GM18502 (cell line): ENCODE results near the gene ROBO2.
"Not testable (repeated sequence)": the region's sequence is repeated elsewhere in the genome, so short reads cannot be mapped to it uniquely, and the experiment has no call there.

Experiments
- ATAC-seq: cut with Tn5 transposase; IDR thresholded peaks from one replicate; pipeline ENCODE4 v1.9.1; 2021; ENCODE audit warnings: mild to moderate bottlenecking; ENCODE audit not compliant: unreplicated experiment, poor library complexity

The ROBO2 gene

GRCh38 chr3:77376511-77376910, 336.6 kb downstream of the ROBO2 start:
- no peak for ATAC-seq

- no peak for ATAC-seq
These were observed 337.8 kb downstream of the ROBO2 start for GRCh38 chr3:77377717-77378116.

GRCh38 chr3:77380136-77380535, 340.2 kb downstream of the ROBO2 start:
- ATAC-seq, result no peak

- no peak for ATAC-seq
These were observed 341.5 kb downstream of the ROBO2 start for GRCh38 chr3:77381431-77381830.

- no peak for ATAC-seq
These were observed 352.3 kb downstream of the ROBO2 start for GRCh38 chr3:77392181-77392580.

- ATAC-seq, result no peak
These were observed 354.1 kb downstream of the ROBO2 start for GRCh38 chr3:77394046-77394445.

- no peak for ATAC-seq
These were observed 365.0 kb downstream of the ROBO2 start for GRCh38 chr3:77404871-77405270.

GRCh38 chr3:77407441-77407840, 367.5 kb downstream of the ROBO2 start:
- ATAC-seq, result no peak

GRCh38 chr3:77410334-77410733, 370.4 kb downstream of the ROBO2 start:
- ATAC-seq, result not testable (repeated sequence)

GRCh38 chr3:77411334-77411733, 371.4 kb downstream of the ROBO2 start:
- ATAC-seq, result no peak

- ATAC-seq, result no peak
These were observed 372.1 kb downstream of the ROBO2 start for GRCh38 chr3:77412021-77412438.

GRCh38 chr3:77412584-77412983, 372.7 kb downstream of the ROBO2 start:
- ATAC-seq, result no peak

GRCh38 chr3:77414881-77415280, 375.0 kb downstream of the ROBO2 start:
- no peak for ATAC-seq

- no peak for ATAC-seq
These were observed 380.4 kb downstream of the ROBO2 start for GRCh38 chr3:77420336-77420735.

- ATAC-seq, result no peak
These were observed 382.0 kb downstream of the ROBO2 start for GRCh38 chr3:77421916-77422315.

GRCh38 chr3:77426531-77426930, 386.6 kb downstream of the ROBO2 start:
- no peak for ATAC-seq

- ATAC-seq, result no peak
These were observed 387.6 kb downstream of the ROBO2 start for GRCh38 chr3:77427528-77427927.

GRCh38 chr3:77436908-77437307, 397.0 kb downstream of the ROBO2 start:
- no peak for ATAC-seq

- ATAC-seq, result no peak
These were observed 406.2 kb downstream of the ROBO2 start for GRCh38 chr3:77446084-77446483.

GRCh38 chr3:77446761-77447160, 406.9 kb downstream of the ROBO2 start:
- no peak for ATAC-seq

- ATAC-seq, result no peak
These were observed 409.8 kb downstream of the ROBO2 start for GRCh38 chr3:77449459-77450350.

GRCh38 chr3:77456431-77456830, 416.5 kb downstream of the ROBO2 start:
- no peak for ATAC-seq
